ENCODE measurements around the gene BLACAT1. TPM values are rescaled to one million over a fixed set of nuclear protein-coding genes. Genes with fewer than 3 reads are reported as not detected.
"Not testable (repeated sequence)": the region's sequence is repeated elsewhere in the genome, so short reads cannot be mapped to it uniquely, and the experiment has no call there.

The BLACAT1 gene
- total and polyA plus RNA-seq, 12 donors: 0.03 to 0.08 (median 0.06) TPM; not detected in 8

GRCh38 chr1:205407970-205408369 is 47.9 kb downstream of the BLACAT1 start:
- Histone ChIP-seq H3K36me3 (replicated peaks in 1 of 2) (no peaks in the 10 kb centered on the region), H3K9me3 (replicated peaks in 1 of 3) (no peaks in the 10 kb centered on the region), H3K4me1 (replicated peaks in 1 of 2) (peaks cover 0 to 9% of the 10 kb centered on the region in 2 donors), H3K4me3 (no peak overlapping the region), H3K27me3 (no peaks in the 10 kb centered on the region), H3K27ac (no peak overlapping the region)
- intact Hi-C loops (cut with DNase I): no loop called here
- 85 to 90% (median 86%) methylated on average over 5 of the region's 5 CpGs for WGBS, 4 donors
- TF ChIP-seq POLR2A (IDR thresholded peaks at IDR 0.05): no peak
- no peak for TF ChIP-seq CTCF (IDR thresholded peaks at IDR 0.05)
- no peak for DNase-seq

- H3K4me1 ChIP-seq (replicated peaks in 1 of 2); H3K27ac ChIP-seq; H3K36me3 ChIP-seq (replicated peaks in 1 of 2); H3K4me3 ChIP-seq; H3K9me3 ChIP-seq (replicated peaks in 1 of 3); H3K27me3 ChIP-seq; DNase-seq; intact Hi-C loops (cut with DNase I): not testable (repeated sequence)
- WGBS, 4 donors: 79 to 87% (median 84%) methylated on average over 6 to 8 of the region's 12 CpGs; no CpG with 5 or more reads in 1 of the 4 donors
Observed at GRCh38 chr1:205406252-205406651, 49.6 kb downstream of the BLACAT1 start.

MicroRNAs within 50 kb of the gene (microRNA counts, 767-probe panel; counts per million panel counts)
- 1,969 to 2,227 counts per million in 2 donors for microRNA hsa-miR-135b-5p

Small RNAs within 50 kb of the gene (microRNA-seq; reads per million reads assigned to microRNA genes)
- 6.5 to 57.2 (median 7.4) reads per million in 3 donors for gene MIR135B

Small RNAs within 50 kb of the gene (small RNA-seq; reads per million reads assigned to genes)
- 0.08 to 0.24 reads per million in 2 donors for gene MIR135B

Other genes starting within 250 kb of the BLACAT1 start
- gene DSTYK, start 244.3 kb downstream of the BLACAT1 start, total RNA-seq: 10 to 100 TPM; 14.9 to 22.9 (median 17.7) TPM
- gene DSTYK, start 244.3 kb downstream of the BLACAT1 start, polyA plus RNA-seq: 10 to 100 TPM in 1 of 3 donors, 1 to 10 TPM in 2; 4.4 to 12.8 (median 6.7) TPM
- gene TMCC2, start 228.1 kb downstream of the BLACAT1 start, total RNA-seq: 10 to 100 TPM in 3 of 9 donors, 1 to 10 TPM in 6; 2.3 to 33.2 (median 7.6) TPM
- gene TMCC2, start 228.1 kb downstream of the BLACAT1 start, polyA plus RNA-seq: 10 to 100 TPM in 1 of 3 donors, 1 to 10 TPM in 2; 3.3 to 11.2 (median 3.3) TPM
- gene NUAK2, start 134.3 kb downstream of the BLACAT1 start, total RNA-seq: 1 to 10 TPM; 1.2 to 9.9 (median 6.7) TPM
- gene NUAK2, start 134.3 kb downstream of the BLACAT1 start, polyA plus RNA-seq: 1 to 10 TPM in 2 of 3 donors, under 1 TPM in 1; 0.95 to 1.9 (median 1.8) TPM
- 10 to 100 TPM in 8 of 9 donors, 1 to 10 TPM in 1; 5.1 to 74.9 (median 40.7) TPM for gene KLHDC8A, start 99.1 kb downstream of the BLACAT1 start, total RNA-seq
- 10 to 100 TPM; 24.6 to 60.9 (median 32.2) TPM for gene KLHDC8A, start 99.1 kb downstream of the BLACAT1 start, polyA plus RNA-seq
- gene LEMD1, start 34.0 kb downstream of the BLACAT1 start, total RNA-seq: not detected
- under 1 TPM in 1 of 3 donors, not detected in 2; 0.64 TPM for gene LEMD1, start 34.0 kb downstream of the BLACAT1 start, polyA plus RNA-seq
- 10 to 100 TPM in 7 of 9 donors, 1 to 10 TPM in 2; 3.2 to 31.3 (median 18.5) TPM for gene CDK18, start 48.6 kb upstream of the BLACAT1 start, total RNA-seq
- gene CDK18, start 48.6 kb upstream of the BLACAT1 start, polyA plus RNA-seq: 10 to 100 TPM in 2 of 3 donors, 1 to 10 TPM in 1; 4.0 to 52.0 (median 14.7) TPM
- 10 to 100 TPM; 11.9 to 40.2 (median 14.9) TPM for gene ELK4, start 176.0 kb upstream of the BLACAT1 start, total RNA-seq
- 1 to 10 TPM; 3.6 to 9.9 (median 4.5) TPM for gene ELK4, start 176.0 kb upstream of the BLACAT1 start, polyA plus RNA-seq
- gene SLC45A3, start 224.5 kb upstream of the BLACAT1 start, total RNA-seq: 10 to 100 TPM in 4 of 9 donors, 1 to 10 TPM in 5; 5.9 to 27.9 (median 9.5) TPM
- 1 to 10 TPM; 4.7 to 9.7 (median 8.4) TPM for gene SLC45A3, start 224.5 kb upstream of the BLACAT1 start, polyA plus RNA-seq